Activated T-helper 2 cell treated with anti-CD3 and anti-CD28 coated beads, Interferon-gamma antibody, Interleukin-2, Interleukin-4, amounts not matched to agents 10 μg/mL and 5 μg/mL and 100 μg/mL, durations not matched to agents 14 hours and 24 hours and 36 hours (primary cell): Measurements from ENCODE around the gene PITX1. TPM values are rescaled to one million over a fixed set of nuclear protein-coding genes. Genes with fewer than 3 reads are reported as not detected.

Experiments used
- DNase-seq: peaks from one replicate; pipeline ENCODE4 v3.0.0; 2021; ENCODE audit warnings: low spot score
- H3K27ac Mint-ChIP-seq: one replicate; pipeline ENCODE4 v1.8.0; 2021; ENCODE audit warnings: mixed read lengths
- H3K27me3 Mint-ChIP-seq: one replicate; pipeline ENCODE4 v1.8.0; 2021; ENCODE audit warnings: low read depth, mixed read lengths
- H3K36me3 Mint-ChIP-seq: one replicate; pipeline ENCODE4 v1.8.0; 2021; ENCODE audit warnings: low read depth, mixed read lengths
- H3K4me1 Mint-ChIP-seq: one replicate; pipeline ENCODE4 v1.8.0; 2021; ENCODE audit warnings: low read depth, mixed read lengths
- H3K4me3 Mint-ChIP-seq: one replicate; pipeline ENCODE4 v1.8.0; 2021; ENCODE audit warnings: low read depth, mild to moderate bottlenecking, moderate library complexity, mixed read lengths
- H3K9me3 Mint-ChIP-seq: one replicate; pipeline ENCODE4 v1.8.0; 2021; ENCODE audit warnings: mixed read lengths
- intact Hi-C: fragments of 100-400 bp; cut with micrococcal nuclease; formaldehyde crosslinking; loops from one replicate; pipeline ENCODE4 v1.15.1; 2023
- total RNA-seq: library from RNA; stranded (reverse); gene quantifications from 2 replicates; pipeline ENCODE4 v1.2.3, GENCODE V29; 2022

Gene PITX1
- total RNA-seq, 1 donor from 2014 or later = 0.46 TPM

DNA sequence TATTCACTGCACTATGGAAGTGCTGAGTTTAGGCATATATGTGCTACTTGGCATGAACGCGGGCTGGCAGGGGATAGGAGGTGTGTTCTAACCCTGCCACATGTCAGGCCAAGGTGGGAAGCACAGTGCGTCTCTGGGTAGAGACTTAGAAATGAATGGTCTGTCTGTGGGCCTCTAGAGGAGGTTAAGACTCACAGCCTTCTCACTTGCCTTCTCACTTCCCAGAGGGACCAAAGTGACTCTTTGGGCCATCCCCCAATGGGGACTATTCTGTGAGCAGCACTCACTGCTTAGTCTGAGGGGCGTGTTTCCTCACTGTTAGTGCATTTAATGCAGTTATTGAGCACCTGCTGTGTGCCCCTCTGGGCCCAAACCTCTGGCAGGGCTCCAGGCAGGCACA, 2.4 kb upstream of the PITX1 start:
- H3K27ac Mint-ChIP-seq = no peak overlapping the region
- intact Hi-C loops = no loop called here
- H3K4me1 Mint-ChIP-seq = peaks cover 15% of the 10 kb centered on the region
- peaks cover 72% of the 10 kb centered on the region for H3K27me3 Mint-ChIP-seq
- no peaks in the 10 kb centered on the region for H3K9me3 Mint-ChIP-seq
- no peak overlapping the region for H3K4me3 Mint-ChIP-seq
- no peaks in the 10 kb centered on the region for H3K36me3 Mint-ChIP-seq
- DNase-seq = no peak

DNA sequence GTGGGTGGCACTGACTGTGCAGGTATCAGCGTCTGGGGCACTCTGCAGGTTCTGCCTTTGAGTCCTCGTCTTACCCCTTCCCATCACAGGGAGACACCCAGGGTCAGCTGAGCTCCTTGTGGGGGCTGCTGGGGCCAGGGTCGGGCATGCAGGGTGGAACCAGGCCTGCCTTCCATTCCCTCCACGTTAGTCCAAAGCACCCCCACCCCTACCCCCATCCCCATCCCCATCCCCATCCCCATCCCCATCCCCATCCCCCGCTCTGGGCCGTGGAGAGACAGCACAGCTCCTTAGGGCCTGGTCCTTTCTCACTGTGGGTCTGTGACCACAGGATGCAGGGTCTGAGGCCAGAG, 1.6 kb upstream of the PITX1 start:
- intact Hi-C loops = no loop called here
- H3K36me3 Mint-ChIP-seq = no peaks in the 10 kb centered on the region
- no peak overlapping the region for H3K4me3 Mint-ChIP-seq
- no peaks in the 10 kb centered on the region for H3K9me3 Mint-ChIP-seq
- H3K27me3 Mint-ChIP-seq = peaks cover 71% of the 10 kb centered on the region
- H3K27ac Mint-ChIP-seq = no peak overlapping the region
- DNase-seq = no peak
- peaks cover 21% of the 10 kb centered on the region for H3K4me1 Mint-ChIP-seq

DNA sequence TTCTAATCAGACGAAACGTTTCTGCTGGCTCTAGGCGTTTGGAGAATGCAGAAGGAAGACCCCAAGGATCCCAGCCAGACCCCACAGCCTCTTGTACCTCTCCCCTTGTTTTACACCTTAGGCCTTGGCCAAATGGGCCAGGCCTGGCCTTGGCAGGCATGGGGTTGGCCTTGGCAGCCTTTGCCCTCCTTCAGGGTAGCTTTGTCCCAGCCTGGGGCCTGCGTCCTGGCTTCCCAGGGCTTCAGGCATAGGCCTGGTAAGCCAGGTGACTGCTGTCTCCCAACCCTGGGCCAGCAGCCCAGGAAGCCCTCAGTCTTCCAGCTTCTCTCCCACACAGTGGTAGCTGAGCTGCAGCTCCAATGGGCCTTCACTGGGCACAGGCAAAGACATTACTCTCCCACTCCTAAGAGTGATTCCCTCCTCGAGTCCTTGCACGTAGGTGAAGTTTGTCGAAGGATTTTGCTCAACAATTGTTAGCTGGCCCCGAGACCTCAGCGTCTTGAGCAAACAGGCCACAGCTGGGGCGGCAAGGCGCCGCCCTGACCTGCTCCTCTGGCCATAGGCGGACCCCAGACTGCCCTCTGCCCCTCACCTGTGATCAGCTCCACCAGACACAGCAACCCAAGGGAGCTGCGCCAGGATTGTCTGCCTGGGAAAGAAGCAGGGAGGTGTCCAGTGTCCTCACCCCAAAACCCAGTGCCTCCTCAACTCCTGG, 1.1 kb upstream of the PITX1 start:
- intact Hi-C loops = no loop called here
- Mint-ChIP-seq H3K4me1 (peaks cover 23% of the 10 kb centered on the region), H3K36me3 (no peaks in the 10 kb centered on the region), H3K27ac (no peak overlapping the region), H3K27me3 (peaks cover 72% of the 10 kb centered on the region), H3K4me3 (peak overlapping the region; percentile 70), H3K9me3 (no peaks in the 10 kb centered on the region)
- DNase-seq = no peak

DNA sequence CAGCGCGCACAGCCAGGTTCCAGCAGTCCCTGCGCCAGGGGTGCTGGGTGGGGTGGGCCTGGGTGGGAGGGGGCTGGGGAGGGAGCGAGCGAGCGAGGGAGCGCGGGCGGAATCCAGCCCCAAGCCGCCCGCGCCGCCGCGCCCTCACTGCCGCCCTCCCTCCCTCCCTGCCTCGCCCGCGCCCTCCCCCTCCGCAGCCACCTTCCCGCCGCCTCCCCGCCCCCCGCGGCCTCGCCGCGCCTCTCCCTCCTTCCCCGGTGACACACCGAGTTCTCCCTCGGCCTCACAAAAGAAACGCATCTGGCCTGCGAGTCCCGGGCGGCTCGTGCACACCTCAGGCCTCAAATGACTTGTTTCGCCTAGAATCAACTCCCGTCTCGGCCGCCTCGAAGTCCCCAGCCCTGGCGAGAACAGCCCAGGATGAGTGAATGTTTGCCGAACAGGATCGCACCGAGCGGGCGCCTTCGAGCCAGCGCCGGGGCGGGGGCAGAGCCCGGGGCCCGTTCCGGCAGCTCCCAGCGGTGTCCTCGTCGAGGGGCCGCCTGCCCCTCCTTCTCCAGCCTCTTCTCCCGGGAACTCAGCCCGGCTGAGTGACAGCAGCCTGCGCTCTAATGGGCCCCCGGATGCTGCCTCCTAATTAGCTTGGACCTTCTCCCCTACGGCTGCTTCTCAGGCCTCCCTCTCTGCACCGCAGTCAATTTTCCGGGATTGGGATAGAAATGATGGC, 371 bp upstream of the PITX1 start:
- DNase-seq = no peak
- peak overlapping the region; percentile 79 for H3K4me3 Mint-ChIP-seq

DNA sequence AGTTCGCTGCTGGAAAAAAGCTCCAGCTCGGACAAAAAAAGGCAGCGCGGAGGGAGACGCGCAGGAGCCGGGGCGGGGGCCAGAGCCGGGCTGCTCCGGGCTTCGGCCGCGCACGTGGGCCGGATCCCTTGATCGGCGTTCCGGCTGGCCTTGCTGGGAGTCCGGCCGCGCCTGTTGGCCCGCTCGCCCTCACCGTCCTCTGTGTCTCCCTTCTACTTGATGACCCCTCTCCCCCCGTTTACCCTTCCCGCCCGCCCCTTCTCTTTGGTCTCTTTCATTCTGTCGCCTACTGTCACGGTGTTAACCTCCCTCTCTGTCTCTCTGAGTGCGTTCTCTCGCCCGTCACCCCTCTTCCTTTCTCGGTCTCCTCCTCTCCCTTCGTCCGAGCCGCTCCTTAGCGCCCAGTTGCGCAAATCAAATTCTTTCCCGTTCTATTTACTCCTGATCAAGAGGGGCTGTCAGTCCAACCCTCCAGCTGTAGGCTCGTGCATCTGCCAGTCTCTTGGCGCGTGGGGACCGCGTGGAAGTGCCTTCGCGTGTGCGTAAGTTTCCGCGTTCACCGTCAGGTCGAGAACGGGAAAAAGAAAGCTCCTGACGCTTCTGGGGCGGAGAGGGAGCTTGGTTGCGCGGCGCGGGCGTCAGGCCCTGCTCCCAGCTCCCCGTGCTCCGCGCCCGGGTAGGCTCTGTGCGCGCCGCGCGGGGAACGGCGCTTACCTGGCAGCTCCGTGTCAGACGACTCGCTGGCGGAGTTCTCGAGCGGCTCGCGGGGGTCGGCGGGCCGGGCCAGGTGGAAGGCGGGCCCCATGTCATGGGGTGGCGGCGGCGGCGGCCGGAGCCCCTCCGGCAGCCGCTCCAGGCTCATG, 798 bp downstream of the PITX1 start:
- H3K36me3 Mint-ChIP-seq = peaks cover 9% of the 10 kb centered on the region
- peaks cover 7% of the 10 kb centered on the region for H3K9me3 Mint-ChIP-seq
- H3K4me3 Mint-ChIP-seq = peak overlapping the region; percentile 73
- no peak for DNase-seq
- no peak overlapping the region for H3K27ac Mint-ChIP-seq
- intact Hi-C loops = no loop called here
- H3K27me3 Mint-ChIP-seq = peaks cover 77% of the 10 kb centered on the region
- peaks cover 28% of the 10 kb centered on the region for H3K4me1 Mint-ChIP-seq

More for the DNA sequence above, 371 bp upstream of the PITX1 start:
- Mint-ChIP-seq H3K9me3 (peaks cover 5% of the 10 kb centered on the region), H3K4me1 (peaks cover 27% of the 10 kb centered on the region), H3K27me3 (peaks cover 77% of the 10 kb centered on the region), H3K27ac (no peak overlapping the region), H3K36me3 (peaks cover 5% of the 10 kb centered on the region)
- intact Hi-C loops = no loop called here

DNA sequence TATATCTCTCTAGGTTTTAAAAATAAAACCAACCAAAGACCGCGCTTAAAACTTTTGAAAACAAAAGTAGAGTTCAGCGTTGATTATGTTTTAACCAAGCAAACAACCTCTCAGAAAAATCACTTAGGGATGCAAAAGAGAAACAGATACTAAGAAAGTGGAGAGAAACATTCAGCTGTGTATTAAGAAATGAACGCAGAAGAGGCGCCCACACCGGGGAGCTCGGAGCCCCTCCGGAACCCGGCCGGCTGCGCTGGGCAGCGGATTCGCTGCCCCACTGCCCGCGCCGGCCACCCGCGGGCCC, 1.4 kb downstream of the PITX1 start:
- no peak for DNase-seq
- Mint-ChIP-seq H3K27ac (no peak overlapping the region), H3K27me3 (peaks cover 72% of the 10 kb centered on the region), H3K4me1 (peaks cover 28% of the 10 kb centered on the region), H3K4me3 (peak overlapping the region; percentile 55), H3K36me3 (peaks cover 9% of the 10 kb centered on the region), H3K9me3 (peaks cover 7% of the 10 kb centered on the region)
- intact Hi-C loops = no loop called here

DNA sequence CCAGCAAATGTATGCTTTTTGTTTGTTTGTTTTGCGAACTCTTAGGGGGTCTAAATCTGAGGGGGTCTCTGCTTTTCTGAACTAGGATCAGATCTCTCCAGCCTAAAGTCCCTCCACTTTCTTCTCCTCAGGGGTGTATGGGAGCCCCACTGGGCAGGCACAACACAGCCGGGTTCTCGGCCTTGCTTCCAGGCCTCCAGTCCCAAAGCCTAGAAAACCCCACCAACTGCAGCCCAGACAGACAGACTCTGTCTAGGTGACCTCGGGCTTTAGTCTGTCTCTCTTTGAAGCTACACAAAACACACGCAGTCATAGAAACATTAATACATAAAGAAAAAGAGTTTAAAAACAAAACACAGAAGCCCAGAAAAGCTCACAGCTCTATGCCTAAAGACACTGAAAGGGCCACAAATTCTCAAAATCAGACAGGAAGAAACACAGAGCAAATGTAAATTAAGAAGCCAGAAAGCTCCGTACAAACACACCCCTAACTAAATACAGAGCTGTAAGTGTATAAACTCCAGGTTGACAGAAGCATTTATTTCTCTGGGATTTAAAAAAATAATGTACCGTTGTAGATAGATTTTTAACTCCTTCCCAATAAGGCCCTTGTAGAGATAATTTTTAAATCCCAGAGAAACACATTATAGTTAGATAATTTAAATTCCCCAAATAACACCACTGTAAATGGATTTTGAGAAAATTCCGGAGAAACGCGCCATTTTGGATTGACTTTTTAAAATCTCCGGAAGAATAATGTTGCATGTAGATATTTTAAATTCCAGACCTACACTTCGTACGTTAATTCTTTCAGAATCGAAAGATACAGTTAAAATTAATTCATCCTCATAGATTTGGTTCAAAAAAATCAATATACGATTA, 2.0 kb downstream of the PITX1 start:
- Mint-ChIP-seq H3K4me1 (peaks cover 28% of the 10 kb centered on the region), H3K27ac (no peak overlapping the region), H3K9me3 (peaks cover 7% of the 10 kb centered on the region), H3K4me3 (peak overlapping the region; percentile 55), H3K27me3 (peaks cover 74% of the 10 kb centered on the region), H3K36me3 (peaks cover 9% of the 10 kb centered on the region)
- DNase-seq = no peak
- intact Hi-C loops = no loop called here

GRCh38 chr5:135030956-135031812, 2.8 kb downstream of the PITX1 start:
- intact Hi-C loops = no loop called here
- Mint-ChIP-seq H3K9me3 (peaks cover 7% of the 10 kb centered on the region), H3K36me3 (peaks cover 9% of the 10 kb centered on the region), H3K4me1 (peaks cover 28% of the 10 kb centered on the region), H3K4me3 (peak overlapping the region; percentile 26), H3K27ac (no peak overlapping the region), H3K27me3 (peaks cover 74% of the 10 kb centered on the region)
- no peak for DNase-seq

DNA sequence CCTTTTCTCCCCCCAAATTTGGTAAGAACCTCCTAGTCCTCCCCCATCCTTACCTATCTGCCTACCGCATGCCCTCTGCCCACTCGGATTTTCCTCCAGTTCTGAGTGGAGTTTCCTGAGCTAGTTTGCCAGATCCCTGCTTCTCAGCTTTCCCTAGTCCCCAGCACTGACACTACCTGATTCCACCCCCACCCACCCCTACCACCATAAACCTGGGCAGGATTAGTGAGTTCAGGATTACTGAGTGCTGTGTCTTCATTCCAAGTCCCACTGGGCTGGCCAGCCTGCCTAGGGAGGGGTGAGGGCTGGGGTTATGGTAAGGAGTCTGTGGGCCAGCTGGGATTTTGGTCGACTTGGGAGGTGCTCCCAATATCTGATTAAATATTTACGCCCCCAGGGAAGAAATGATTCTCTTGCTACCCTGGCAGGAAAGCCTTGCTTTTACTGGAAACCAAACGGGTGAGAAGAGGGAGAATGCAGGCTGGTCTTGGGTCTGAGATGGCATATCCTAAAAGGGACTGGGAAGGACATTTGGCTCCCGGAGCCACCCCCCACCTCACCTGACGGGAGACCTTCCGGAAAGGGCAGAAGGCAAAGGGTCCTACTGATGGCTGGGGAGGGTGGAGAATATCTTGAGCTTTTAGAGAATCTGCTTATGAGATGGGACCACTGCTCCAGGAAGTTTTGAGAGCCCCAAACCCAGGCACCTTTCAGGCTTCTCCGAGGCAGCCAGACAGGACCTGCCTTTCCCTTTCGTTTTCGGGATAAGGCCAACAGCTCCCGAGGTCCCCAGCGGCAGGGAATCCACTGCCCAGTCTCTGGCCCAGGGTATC, 3.7 kb downstream of the PITX1 start:
- Mint-ChIP-seq H3K9me3 (peaks cover 7% of the 10 kb centered on the region), H3K4me1 (peaks cover 28% of the 10 kb centered on the region), H3K4me3 (peak overlapping the region; percentile 26), H3K27ac (no peak overlapping the region), H3K27me3 (peaks cover 69% of the 10 kb centered on the region), H3K36me3 (peaks cover 9% of the 10 kb centered on the region)
- intact Hi-C loops = no loop called here
- no peak for DNase-seq

GRCh38 chr5:135029477-135030122, 4.4 kb downstream of the PITX1 start:
- H3K9me3 Mint-ChIP-seq = peaks cover 7% of the 10 kb centered on the region
- peaks cover 65% of the 10 kb centered on the region for H3K27me3 Mint-ChIP-seq
- intact Hi-C loops = loop anchor here (5.0 kb wide), 1 partner anchor 518 kb away; no protein-coding TSS in a partner anchor
- H3K27ac Mint-ChIP-seq = no peak overlapping the region
- peaks cover 9% of the 10 kb centered on the region for H3K36me3 Mint-ChIP-seq
- DNase-seq = no peak
- peaks cover 26% of the 10 kb centered on the region for H3K4me1 Mint-ChIP-seq
- H3K4me3 Mint-ChIP-seq = no peak overlapping the region
